A673 (cell line): ENCODE data around the gene SRPX2. TPM values are rescaled to one million over a fixed set of nuclear protein-coding genes. Genes with fewer than 3 reads are reported as not detected.
"Not testable (repeated sequence)": the region's sequence is repeated elsewhere in the genome, so short reads cannot be mapped to it uniquely, and the experiment has no call there.

Experiments
- BruUV-seq: library from RNA; stranded (reverse); fragments of 400-500 nt; replicated peaks from 2 replicates; lab custom pipeline; 2021; lab: Mats Ljungman, UMichigan
- CTCF ChIA-PET: fragments of 300-600 bp; sonication (Branson Sonifier 250); formaldehyde crosslinking; loops from one replicate; lab custom pipeline; 2022; ENCODE audit warnings: antibody characterized with exemption; lab: Charles Lee
- POLR2A ChIA-PET: fragments of 300-600 bp; sonication (Branson Sonifier 250); formaldehyde crosslinking; loops from one replicate; lab custom pipeline; 2022; ENCODE audit warnings: antibody characterized with exemption; ENCODE audit not compliant: low non-redundant PET; lab: Charles Lee
- DNase-seq: peaks from one replicate; pipeline ENCODE4 v3.0.0-alpha.2; 2015; ENCODE audit warnings: low spot score
- H3K27ac ChIP-seq: fragments of 200-600 bp; sonication (generic); 2 replicates; pipeline ENCODE4 v1.5.1; 2016; ENCODE audit warnings: mixed run types, low read depth, mild to moderate bottlenecking, mixed read lengths, antibody characterized with exemption, low read length; ENCODE audit not compliant: poor library complexity, severe bottlenecking
- H3K27me3 ChIP-seq: fragments of 200-600 bp; sonication (generic); replicated peaks from 2 replicates; pipeline ENCODE4 v1.6.1; 2017; ENCODE audit warnings: mixed run types, low read depth, mild to moderate bottlenecking, mixed read lengths, antibody characterized with exemption, low read length; ENCODE audit not compliant: insufficient read depth, poor library complexity
- H3K36me3 ChIP-seq: fragments of 200-600 bp; sonication (generic); 2 replicates; pipeline ENCODE4 v1.6.1; 2016; ENCODE audit warnings: mixed run types, mild to moderate bottlenecking, mixed read lengths, antibody characterized with exemption, low read length; ENCODE audit not compliant: insufficient read depth, poor library complexity, severe bottlenecking
- H3K4me1 ChIP-seq: fragments of 200-600 bp; sonication (generic); 2 replicates; pipeline ENCODE4 v1.6.1; 2017; ENCODE audit warnings: mixed run types, mild to moderate bottlenecking, mixed read lengths, antibody characterized with exemption, low read length; ENCODE audit not compliant: insufficient read depth, poor library complexity, severe bottlenecking
- H3K4me3 ChIP-seq: fragments of 200-600 bp; sonication (generic); 2 replicates; pipeline ENCODE4 v1.5.1; 2016; ENCODE audit warnings: low read depth, mixed run types, mild to moderate bottlenecking, mixed read lengths, low read length; ENCODE audit not compliant: poor library complexity, severe bottlenecking
- H3K9me3 ChIP-seq: fragments of 200-600 bp; sonication (generic); 2 replicates; pipeline ENCODE4 v1.6.1; 2016; ENCODE audit warnings: mixed run types, low read depth, mild to moderate bottlenecking, mixed read lengths, antibody characterized with exemption, low read length; ENCODE audit not compliant: poor library complexity, severe bottlenecking
- CTCF ChIP-seq: fragments of 300-800, 200-600 bp; sonication (generic); conservative IDR thresholded peaks from 2 replicates; pipeline ENCODE4 v1.5.1; 2017; ENCODE audit warnings: low read depth, mild to moderate bottlenecking, antibody characterized with exemption, low read length, moderate library complexity, mixed read lengths
- EZH2 ChIP-seq: fragments of 200-600 bp; sonication (generic); IDR thresholded peaks from 2 replicates; pipeline ENCODE4 v1.6.1; 2017; ENCODE audit warnings: borderline replicate concordance, low read depth, mild to moderate bottlenecking, mixed read lengths, antibody characterized with exemption, low read length; ENCODE audit not compliant: poor library complexity, severe bottlenecking
- intact Hi-C: fragments of 100-400 bp; cut with micrococcal nuclease; formaldehyde crosslinking; loops from one replicate; pipeline ENCODE4 v1.10.0; 2022; ENCODE audit not compliant: unreplicated experiment
- total RNA-seq: library from RNA; stranded (reverse); gene quantifications from 2 replicates; pipeline ENCODE4 v1.2.3, GENCODE V29; 2021

The SRPX2 gene
- total RNA-seq, 1 experiment from 2014 or later = 12.3 TPM

DNA sequence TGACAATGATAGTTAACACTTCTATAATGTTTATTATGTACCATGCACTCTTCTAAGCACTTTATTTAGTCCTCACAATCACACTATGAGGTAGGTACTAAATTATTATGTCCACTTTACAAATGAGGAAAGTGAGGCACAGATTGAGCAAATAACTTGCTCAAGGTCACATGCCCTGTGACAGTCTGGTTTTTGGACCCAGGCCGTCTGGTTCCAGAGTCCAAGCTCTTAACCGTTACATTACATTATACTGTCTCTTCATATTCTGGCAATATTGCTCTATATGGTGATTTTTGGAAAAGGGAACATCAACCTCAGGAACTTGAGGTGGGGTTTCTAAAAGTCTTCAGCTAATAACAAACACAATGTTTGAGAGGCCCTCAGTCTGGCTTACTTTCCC, 75.1 kb downstream of the SRPX2 start:
- no peak for DNase-seq
- no TSS peak for BruUV-seq
- Histone ChIP-seq H3K27ac (no peak overlapping the region), H3K9me3 (no peaks in the 10 kb centered on the region), H3K4me1 (no peaks in the 10 kb centered on the region), H3K4me3 (no peak overlapping the region), H3K36me3 (no peaks in the 10 kb centered on the region), H3K27me3 (peaks cover 6% of the 10 kb centered on the region)
- TF ChIP-seq EZH2 (no peak), CTCF (no peak)
- ChIA-PET POLR2A (no interaction called here), CTCF (no interaction called here)
- intact Hi-C loops = loop anchor here (10.0 kb wide), 1 partner anchor 64 kb away; no protein-coding TSS in a partner anchor

GRCh38 chrX:100720301-100720700, 76.3 kb downstream of the SRPX2 start:
- Histone ChIP-seq H3K4me3 (no peak overlapping the region), H3K9me3 (no peaks in the 10 kb centered on the region), H3K27ac (no peak overlapping the region), H3K27me3 (peaks cover 6% of the 10 kb centered on the region), H3K4me1 (no peaks in the 10 kb centered on the region), H3K36me3 (no peaks in the 10 kb centered on the region)
- no peak for TF ChIP-seq EZH2
- TF ChIP-seq CTCF = no peak
- peak; percentile 42 for DNase-seq
- no TSS peak for BruUV-seq
- ChIA-PET CTCF (no interaction called here), POLR2A (interaction anchor here (0.6 kb wide), 1 partner anchor 491 kb away, joined by 3 read pairs; no protein-coding TSS in a partner anchor)
- intact Hi-C loops = no loop called here

GRCh38 chrX:100721328-100721727, 77.3 kb downstream of the SRPX2 start:
- DNase-seq = no peak
- CTCF ChIA-PET = no interaction called here
- no peaks in the 10 kb centered on the region for H3K9me3 ChIP-seq
- no peaks in the 10 kb centered on the region for H3K36me3 ChIP-seq
- no peak for TF ChIP-seq EZH2
- TF ChIP-seq CTCF = no peak
- POLR2A ChIA-PET = no interaction called here
- H3K4me3 ChIP-seq = no peak overlapping the region
- H3K27me3 ChIP-seq = peaks cover 6% of the 10 kb centered on the region
- no peak overlapping the region for H3K27ac ChIP-seq
- H3K4me1 ChIP-seq = no peaks in the 10 kb centered on the region
- no TSS peak for BruUV-seq
- intact Hi-C loops = no loop called here

- CTCF ChIA-PET, H3K4me1 ChIP-seq, DNase-seq, POLR2A ChIA-PET, intact Hi-C loops, H3K9me3 ChIP-seq, H3K27me3 ChIP-seq, H3K4me3 ChIP-seq, BruUV-seq, H3K36me3 ChIP-seq, H3K27ac ChIP-seq: not testable (repeated sequence)
Measured at GRCh38 chrX:100724006-100724405, 80.0 kb downstream of the SRPX2 start.
